HG03342 (cell line): ENCODE measurements around the gene SLC6A3.
A peak's percentile ranks its signal among the peaks of the same experiment; 100 is the strongest.

ENCODE experiments used
- ATAC-seq: cut with Tn5 transposase; IDR thresholded peaks from one replicate; pipeline ENCODE4 v1.9.1; 2021; ENCODE audit warnings: mild to moderate bottlenecking, moderate library complexity; ENCODE audit not compliant: unreplicated experiment

The SLC6A3 gene

DNA sequence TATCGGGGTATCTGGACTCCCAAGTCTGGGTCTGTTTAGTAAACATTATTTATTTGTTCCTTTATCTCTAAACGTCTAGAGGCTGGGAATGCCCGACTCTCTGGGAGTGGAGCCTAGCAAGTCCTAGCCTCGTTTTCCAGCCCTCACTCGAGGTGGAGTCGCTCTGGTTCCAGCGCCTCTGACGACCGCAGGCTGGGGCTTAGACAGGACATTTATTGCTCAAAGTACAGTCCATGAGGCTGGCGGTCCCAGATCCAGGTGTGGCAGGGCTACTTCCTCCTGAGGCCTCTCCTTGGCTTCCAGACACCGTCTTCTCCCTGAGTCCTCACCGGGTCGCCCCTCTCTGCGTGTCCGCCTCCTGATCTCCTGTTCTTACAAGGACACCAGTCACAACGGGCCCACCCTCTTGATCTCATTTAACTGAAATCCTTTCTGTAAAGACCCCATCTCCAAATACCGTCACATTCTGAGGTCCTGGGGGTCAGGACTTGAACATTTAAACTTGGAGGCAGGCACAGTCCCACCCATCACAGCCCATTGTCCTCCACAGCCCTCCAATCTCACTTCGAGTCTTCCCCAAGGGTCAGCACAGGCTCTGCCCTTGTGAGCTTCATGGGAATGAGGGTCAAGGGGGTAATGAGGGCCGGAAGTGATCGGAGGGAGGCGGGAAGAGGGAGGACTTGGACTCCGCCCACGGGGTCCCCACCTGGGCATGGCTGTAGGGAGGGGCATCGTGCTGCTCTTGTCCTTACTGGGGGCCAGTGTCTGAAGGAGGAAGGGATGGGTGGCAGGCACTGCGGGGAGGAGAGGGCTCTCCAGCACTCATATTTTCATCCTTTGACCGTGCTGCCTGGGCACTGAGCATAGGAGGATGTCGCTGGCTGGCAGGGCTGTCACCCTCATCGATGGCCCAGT lies 88.1 kb downstream of the SLC6A3 start:
- ATAC-seq: no peak

DNA sequence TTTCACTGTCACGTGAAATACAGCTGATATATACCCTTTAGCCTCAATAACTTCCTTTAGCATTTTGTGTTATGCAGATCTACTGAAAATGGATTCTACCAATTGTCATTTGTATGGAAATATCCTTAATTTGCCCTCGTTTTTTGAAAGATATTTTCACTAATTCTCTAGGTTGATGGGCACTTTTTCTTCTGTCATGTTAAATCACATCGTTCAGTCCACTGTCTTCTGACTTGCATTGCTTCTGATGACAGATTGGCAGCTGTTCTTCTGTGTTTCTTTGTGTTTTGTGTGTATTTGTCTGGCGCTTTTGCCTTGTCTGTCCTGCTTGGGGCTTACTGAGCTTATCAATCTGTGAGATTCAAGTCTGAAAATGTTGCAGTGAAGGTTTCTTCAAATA lies 90.7 kb downstream of the SLC6A3 start:
- no peak for ATAC-seq

DNA sequence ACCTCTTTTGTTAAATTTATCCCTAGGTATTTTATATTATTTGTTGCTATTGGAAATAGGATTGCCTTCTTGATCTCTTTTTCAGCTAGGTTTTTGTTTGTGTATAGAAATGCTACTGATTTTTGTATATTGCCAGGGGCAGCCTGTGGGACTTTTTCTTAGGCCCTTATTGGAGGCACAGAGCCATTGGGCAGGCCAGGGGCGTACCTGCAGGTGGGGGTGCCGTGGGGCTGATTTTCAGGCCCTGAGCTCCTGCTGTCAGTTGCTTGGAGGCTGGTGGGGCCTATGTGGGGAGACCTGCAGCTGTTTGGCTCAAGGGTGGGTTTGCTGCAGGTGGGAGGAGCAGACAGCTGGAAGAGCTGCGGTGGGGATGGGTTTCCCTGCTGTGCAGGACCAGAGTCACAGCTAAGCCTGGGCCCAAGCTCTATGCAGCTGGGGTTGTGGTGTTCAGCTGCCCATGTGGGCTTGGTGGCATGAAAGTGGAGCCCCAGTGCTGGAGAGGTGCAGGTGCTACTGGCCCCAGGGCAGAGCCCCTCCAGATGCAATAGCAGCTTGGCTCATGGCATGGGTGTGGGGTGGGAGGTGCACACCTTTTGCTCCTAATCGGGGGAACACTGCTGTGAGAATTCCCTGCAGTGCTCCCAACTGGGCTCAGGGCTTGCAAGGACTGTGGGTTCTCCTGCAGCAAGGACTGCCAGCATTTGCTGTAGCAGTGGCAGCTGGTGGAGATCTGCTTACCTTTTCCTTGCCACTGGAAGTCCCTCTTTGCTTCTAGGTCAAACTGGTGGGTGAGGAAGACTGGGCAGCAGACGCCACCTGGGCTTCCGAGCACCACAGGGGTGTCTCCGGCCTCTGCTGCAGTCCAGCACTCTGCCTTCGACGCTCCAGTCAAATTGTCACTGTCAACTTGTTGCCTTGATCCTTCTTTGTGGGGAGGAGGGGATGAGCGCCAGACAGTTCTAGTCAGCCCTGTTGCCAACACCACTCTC lies 92.7 kb downstream of the SLC6A3 start:
- ATAC-seq: no peak

DNA sequence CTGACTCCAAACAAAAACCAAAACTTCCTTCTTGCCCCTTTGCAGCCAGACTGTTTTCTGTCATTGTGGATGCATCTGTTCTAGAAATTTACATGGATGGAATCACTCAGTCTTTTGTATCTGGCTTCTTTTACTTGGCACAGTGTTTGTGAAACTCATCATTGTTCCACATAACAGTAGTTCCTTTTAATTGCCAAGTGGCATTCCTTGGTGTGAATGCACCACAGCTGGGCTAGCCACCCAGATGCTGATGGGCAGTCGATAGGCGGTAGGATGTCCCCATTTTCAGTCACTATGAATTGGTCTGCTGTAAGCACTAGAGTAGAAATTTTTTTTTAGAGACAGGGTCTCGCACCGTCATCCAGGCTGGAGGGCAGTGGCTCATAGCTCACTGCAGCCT lies 94.1 kb downstream of the SLC6A3 start:
- ATAC-seq: no peak

DNA sequence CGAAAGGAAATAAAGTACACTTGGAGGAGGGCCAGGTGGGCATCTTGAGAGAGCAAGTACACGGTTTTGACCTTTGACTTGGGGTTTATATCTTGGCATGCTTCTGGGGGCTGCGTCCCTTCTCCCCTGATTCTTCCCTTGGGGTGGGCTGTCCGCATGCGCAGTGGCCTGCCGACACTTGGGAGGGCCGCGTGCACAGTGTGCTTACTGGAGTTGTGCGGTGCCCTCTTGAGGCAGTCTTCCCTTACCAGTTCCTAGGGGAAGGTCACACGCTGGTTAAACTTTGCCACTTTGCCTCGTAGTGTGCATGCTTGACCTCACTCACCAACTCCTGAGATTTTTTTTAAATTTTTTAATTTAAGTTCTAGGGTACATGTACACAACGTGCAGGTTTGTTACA lies 96.0 kb downstream of the SLC6A3 start:
- no peak for ATAC-seq

DNA sequence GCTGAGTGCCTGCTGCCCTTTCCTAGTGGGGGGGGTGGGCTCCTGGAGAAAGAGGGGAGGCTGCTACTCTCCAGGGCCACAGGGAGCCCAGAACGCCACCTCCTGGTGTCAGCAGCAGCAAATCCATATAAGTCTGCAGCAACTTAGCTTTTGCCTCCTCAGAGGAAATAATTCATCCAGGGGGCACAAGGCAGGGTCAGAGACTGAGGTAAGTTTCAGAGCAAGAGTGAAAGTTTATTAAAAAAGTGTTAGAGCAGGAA lies 96.3 kb downstream of the SLC6A3 start:
- ATAC-seq: no peak

DNA sequence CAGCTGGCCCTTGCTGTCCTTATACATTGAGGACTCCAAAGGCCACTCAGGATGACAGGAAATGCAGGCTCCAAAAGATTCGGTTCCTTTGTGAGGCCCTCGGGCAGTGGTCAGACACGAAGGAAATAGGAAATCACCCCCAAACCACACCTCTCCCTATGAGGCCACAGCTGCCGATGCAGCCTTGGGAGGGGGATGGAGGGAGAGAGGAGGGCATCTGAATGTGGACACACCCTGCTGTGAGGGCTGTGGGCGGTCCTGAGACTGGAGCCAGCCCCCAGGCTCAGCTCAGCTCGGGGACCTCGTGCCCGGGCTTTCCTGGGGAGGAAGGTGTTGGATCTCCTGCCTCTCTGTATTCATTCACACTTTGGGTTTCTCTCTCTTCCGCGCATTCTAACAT lies 97.7 kb downstream of the SLC6A3 start:
- ATAC-seq: no peak

DNA sequence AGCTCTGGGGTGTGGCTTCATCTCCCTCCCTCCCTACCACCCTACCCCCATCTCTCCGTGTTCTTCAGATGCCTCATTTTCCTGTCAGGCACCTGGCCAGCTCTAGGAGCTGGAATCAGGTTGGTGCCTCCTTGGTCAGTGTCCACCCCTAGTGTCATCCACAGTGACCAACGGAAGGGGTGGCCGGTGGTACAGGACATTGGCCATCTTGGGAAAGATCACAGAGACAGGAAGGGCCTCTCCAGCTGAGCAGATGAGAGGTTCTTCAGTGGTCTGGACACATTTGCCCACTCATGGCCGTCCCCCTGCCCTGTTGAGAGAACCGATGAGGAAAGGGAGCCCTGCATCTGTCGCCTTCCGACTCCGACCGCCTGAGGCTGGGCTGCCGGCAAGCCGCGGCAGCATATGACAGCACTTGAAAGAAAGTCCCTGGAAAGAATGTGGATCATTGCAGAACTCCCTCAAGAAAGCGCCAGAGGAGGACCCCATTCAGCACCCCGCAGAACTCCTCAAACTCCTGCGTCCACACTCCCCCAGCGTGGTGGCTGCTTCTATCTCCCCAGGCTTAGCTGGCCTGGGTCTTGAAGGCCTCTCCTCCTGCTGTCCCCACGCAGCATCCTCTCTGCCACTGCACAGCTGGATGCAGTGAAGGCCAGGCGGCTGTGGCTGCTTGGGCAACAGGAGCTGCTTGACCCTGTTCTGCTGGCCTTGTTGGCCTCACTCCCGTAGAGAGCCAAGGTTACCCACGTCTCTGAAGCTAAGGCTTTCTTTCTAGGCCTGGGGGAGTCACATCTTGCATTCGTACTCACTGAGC lies 98.4 kb downstream of the SLC6A3 start:
- ATAC-seq: no peak

DNA sequence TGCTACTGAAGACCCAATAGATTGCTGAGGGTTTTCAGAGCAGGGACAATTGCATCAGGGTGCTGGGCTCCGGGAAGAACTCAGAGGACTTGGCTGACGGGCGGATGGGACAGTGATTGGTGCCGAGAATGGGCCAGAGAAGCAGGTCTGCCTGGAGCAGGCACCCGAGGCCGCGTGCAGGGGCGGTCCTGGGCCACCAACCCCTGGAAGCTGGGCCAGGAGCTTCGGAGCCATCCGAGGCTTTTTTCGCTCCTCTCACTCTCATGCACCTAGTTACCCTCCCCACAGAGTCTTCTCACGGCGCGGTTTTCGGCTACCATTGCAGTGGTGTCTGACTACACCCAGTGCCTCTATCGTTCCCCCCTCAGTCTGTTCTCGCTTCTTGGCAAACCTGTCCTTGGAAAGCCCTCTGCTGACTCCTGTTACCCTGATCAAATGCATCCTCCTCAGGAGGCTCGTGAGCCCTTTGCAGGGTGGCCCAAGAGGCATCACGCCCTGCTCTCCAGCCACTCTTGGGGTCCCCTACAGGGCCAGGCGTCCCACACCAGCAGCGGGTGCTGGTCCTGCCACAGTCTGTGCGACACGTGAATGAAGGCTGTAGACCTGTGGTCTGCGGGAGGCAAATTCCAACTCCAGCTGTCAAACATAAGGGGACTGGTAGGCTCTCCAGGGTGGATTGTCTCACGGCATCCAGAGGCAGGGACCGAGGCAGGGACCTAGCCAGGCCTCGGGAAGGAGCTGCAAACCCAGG lies 99.2 kb downstream of the SLC6A3 start:
- ATAC-seq: no peak

DNA sequence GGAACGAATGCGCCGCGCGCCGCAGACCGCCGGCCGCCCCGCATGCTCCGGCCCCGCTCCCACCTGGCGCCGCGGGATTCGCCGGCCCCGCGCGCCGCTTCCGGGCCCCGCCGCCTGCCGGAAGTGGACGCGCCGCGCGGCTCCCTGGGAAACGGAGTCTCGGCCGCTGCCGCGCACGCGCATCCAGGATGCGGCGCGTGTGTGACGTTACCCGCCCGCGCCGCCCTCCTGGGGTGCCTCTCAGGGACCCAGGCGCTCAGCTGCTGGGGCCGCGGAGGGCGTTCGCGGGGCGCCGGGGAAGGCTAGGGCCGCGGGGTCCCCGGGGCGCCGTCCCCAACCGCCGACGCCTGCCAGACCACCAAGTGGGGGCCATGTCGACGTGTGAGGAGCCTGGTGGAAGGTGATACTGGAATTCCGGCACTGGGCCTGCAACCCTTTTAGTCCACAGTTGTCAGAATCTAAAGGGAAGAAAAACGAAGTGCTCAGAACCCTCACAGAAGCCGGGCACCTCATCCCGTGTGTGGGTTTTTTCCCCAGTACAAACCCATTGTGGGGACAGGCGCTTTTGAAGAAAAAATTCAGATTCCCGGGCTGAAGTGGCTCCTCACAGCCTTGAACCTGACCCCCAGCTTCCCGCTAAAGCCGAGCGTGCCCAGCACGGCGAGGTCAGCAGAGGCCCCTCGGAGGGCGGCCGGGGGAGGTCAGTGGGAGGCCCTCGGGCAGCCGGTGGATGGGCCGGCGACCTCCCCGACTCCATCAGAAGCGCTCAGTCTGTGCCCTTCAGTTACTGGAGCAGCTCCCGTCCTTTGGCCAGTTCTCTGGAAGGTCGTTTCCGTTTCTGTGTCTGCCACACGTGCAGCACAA lies 100.0 kb downstream of the SLC6A3 start, which contains the start of gene CLPTM1L:
Gene CLPTM1L, minus strand, starts transcription at position 125 of the 864 bp plus-strand sequence. CDS start 258 bp downstream, outside the sequence.
- peak; percentile 88 for ATAC-seq

DNA sequence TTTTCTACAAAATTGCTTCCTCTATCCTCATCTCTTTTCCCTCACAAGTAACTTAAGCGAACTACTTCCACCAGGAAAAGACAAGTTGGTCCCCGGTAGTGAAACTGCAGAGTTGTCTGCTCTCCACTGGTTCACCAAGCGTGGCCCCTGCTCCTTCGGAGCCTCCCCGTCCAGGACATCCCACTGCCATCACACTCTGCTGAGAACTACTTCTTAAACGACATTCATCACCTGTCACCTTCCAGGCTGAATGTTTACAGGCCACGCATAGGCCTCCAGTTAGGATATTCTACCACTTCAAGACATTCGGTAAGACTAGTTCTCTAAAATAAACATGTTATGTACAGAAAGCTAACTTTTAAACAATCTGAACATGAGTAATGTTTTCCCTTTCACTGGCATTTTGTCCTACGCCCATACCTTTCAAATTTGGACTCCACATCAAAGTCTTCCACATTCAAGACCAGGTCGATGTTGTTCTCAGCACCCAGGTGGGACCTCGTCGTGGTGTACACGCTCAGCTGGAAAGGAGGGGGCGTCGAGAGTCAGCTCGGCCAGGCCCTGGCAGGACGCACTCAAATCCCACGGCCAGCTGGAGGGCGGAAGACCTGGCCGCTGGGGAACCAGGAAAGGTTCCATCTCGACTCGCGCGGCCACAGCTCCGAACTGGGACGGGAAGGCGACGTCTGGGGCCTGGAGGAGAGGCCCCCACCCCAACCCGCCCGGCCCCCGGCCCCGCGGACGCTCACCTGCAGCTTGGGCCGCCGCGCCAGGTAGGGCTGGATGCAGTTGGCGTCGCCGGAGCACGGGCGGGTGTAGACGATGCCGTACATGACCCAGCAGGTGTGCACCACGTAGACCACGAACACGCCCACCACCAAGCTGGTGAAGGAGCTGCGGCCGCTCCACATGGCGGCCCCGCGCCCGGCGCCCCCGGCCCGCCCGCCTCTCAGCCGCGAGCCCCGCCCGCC lies 101.0 kb downstream of the SLC6A3 start:
- peak; percentile 26 for ATAC-seq

DNA sequence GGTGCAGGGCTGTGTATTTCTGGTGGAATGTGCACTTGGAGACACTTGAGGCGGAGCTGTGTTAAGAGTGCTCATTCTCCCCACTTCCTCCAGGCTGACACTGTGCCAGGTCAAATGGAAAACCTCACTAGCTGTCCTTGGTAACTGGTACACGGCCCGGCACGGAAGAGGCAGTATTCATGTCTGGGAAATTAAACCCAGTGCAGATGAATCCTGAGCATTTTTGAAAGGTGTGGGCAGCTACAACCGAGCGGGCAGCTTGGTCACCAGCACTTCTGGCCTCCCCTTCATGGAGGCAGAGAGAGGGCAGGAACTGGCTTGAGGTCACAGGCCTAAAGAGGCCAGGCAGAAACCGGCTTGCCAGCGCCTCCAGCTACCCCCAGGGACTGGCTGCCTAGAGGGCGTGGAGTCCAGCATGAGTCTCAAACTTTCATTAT lies 101.9 kb downstream of the SLC6A3 start:
- no peak for ATAC-seq
